DOHH2 (cell line): ENCODE data around the gene MAP2K5.

Source experiments
- H3F3A ChIP-seq: fragments of 200-600 bp; sonication (generic), shearing (Covaris generic); 2 replicates; pipeline ENCODE4 v1.6.0; 2016; ENCODE audit warnings: antibody characterized with exemption, mild to moderate bottlenecking; ENCODE audit not compliant: control insufficient read depth, insufficient read depth
- H3K27ac ChIP-seq: fragments of 200-600 bp; sonication (generic); 2 replicates; pipeline ENCODE4 v1.5.1; 2014; ENCODE audit warnings: low read depth, mild to moderate bottlenecking, low read length, moderate library complexity
- H3K27me3 ChIP-seq: fragments of 200-600 bp; sonication (generic); 2 replicates; pipeline ENCODE4 v1.6.1; 2014; ENCODE audit warnings: mild to moderate bottlenecking, low read length, mixed read lengths; ENCODE audit not compliant: control insufficient read depth
- H3K36me3 ChIP-seq: fragments of 200-600 bp; sonication (generic); 2 replicates; pipeline ENCODE4 v1.6.1; 2014; ENCODE audit warnings: mild to moderate bottlenecking, low read length, moderate library complexity, mixed read lengths; ENCODE audit not compliant: control insufficient read depth
- H3K4me1 ChIP-seq: fragments of 200-600 bp; sonication (generic); 2 replicates; pipeline ENCODE4 v1.6.1; 2014; ENCODE audit warnings: mild to moderate bottlenecking, low read length, mixed read lengths; ENCODE audit not compliant: control insufficient read depth
- H3K4me2 ChIP-seq: fragments of 200-600 bp; sonication (generic); 2 replicates; pipeline ENCODE4 v1.6.0; 2014; ENCODE audit warnings: mild to moderate bottlenecking, low read length, moderate library complexity
- H3K4me3 ChIP-seq: fragments of 200-600 bp; sonication (generic); 2 replicates; pipeline ENCODE4 v1.5.1; 2014; ENCODE audit warnings: mild to moderate bottlenecking, low read length, mixed read lengths
- H3K79me2 ChIP-seq: fragments of 200-600 bp; sonication (generic); 2 replicates; pipeline ENCODE4 v1.6.1; 2014; ENCODE audit warnings: mild to moderate bottlenecking, low read length, mixed read lengths; ENCODE audit not compliant: control insufficient read depth
- H3K9me2 ChIP-seq: fragments of 200-600 bp; sonication (generic); replicated peaks from 2 replicates; pipeline ENCODE4 v1.6.1; 2014; ENCODE audit warnings: mild to moderate bottlenecking, low read length, mixed read lengths; ENCODE audit not compliant: control insufficient read depth
- H3K9me3 ChIP-seq: fragments of 200-600 bp; sonication (generic); 2 replicates; pipeline ENCODE4 v1.6.1; 2014; ENCODE audit warnings: antibody characterized with exemption, low read length, mixed read lengths; ENCODE audit not compliant: control insufficient read depth, insufficient read depth
- H4K20me1 ChIP-seq: fragments of 200-600 bp; sonication (generic); 2 replicates; pipeline ENCODE4 v1.6.0; 2014; ENCODE audit warnings: low read depth, mild to moderate bottlenecking, antibody characterized with exemption, low read length, moderate library complexity; ENCODE audit not compliant: control insufficient read depth, insufficient read depth
- EZH2phosphoT487 ChIP-seq: fragments of 200-600 bp; sonication (generic); IDR thresholded peaks from 2 replicates; pipeline ENCODE4 v1.6.1; 2017; ENCODE audit warnings: borderline replicate concordance, mild to moderate bottlenecking, antibody characterized with exemption, low read length, moderate library complexity, mixed read lengths
- TF ChIP-seq, protein P1 (sequence below): fragments of 200-600 bp; sonication (generic); IDR thresholded peaks from one replicate; pipeline ENCODE4 v1.5.1; 2014; ENCODE audit warnings: antibody characterized with exemption, mild to moderate bottlenecking, low read depth, low read length; ENCODE audit not compliant: poor library complexity, severe bottlenecking

The MAP2K5 gene

DNA sequence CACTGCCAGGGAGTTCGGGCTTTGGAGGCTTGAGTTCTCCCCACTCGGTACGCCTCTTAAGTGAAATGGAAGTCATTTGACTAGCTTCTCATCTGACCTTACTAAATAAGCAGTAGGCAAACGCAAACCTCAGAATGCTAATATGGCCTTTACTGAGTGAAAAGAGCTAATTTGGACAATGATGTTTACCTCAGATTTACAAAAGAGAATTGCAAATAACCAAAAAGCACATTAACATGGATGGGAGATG lies 298.9 kb downstream of the MAP2K5 start:
- H3K36me3 ChIP-seq = peaks cover 2% of the 10 kb centered on the region; the same call in 1 of the 2 replicates
- peak overlapping the region; percentile 92 for H3K4me2 ChIP-seq
- TF ChIP-seq, protein P1, sequence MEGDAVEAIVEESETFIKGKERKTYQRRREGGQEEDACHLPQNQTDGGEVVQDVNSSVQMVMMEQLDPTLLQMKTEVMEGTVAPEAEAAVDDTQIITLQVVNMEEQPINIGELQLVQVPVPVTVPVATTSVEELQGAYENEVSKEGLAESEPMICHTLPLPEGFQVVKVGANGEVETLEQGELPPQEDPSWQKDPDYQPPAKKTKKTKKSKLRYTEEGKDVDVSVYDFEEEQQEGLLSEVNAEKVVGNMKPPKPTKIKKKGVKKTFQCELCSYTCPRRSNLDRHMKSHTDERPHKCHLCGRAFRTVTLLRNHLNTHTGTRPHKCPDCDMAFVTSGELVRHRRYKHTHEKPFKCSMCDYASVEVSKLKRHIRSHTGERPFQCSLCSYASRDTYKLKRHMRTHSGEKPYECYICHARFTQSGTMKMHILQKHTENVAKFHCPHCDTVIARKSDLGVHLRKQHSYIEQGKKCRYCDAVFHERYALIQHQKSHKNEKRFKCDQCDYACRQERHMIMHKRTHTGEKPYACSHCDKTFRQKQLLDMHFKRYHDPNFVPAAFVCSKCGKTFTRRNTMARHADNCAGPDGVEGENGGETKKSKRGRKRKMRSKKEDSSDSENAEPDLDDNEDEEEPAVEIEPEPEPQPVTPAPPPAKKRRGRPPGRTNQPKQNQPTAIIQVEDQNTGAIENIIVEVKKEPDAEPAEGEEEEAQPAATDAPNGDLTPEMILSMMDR = no peak
- TF ChIP-seq EZH2phosphoT487 = no peak
- peak overlapping the region; percentile 95 for H3K4me3 ChIP-seq
- H4K20me1 ChIP-seq = no peaks in the 10 kb centered on the region
- no peaks in the 10 kb centered on the region for H3K9me2 ChIP-seq
- no peaks in the 10 kb centered on the region for H3K9me3 ChIP-seq
- H3K79me2 ChIP-seq = no peaks in the 10 kb centered on the region
- no peaks in the 10 kb centered on the region for H3K27me3 ChIP-seq
- H3K4me1 ChIP-seq = peaks cover 34% of the 10 kb centered on the region
- H3F3A ChIP-seq = peaks cover 11% of the 10 kb centered on the region; the same call in 1 of the 2 replicates
- H3K27ac ChIP-seq = no peak overlapping the region

- Histone ChIP-seq H3K27ac (no peak overlapping the region), H3K9me2 (no peaks in the 10 kb centered on the region), H3K4me3 (no peak overlapping the region), H3K9me3 (no peaks in the 10 kb centered on the region), H3K27me3 (no peaks in the 10 kb centered on the region), H3K36me3 (peaks cover 2% of the 10 kb centered on the region; the same call in 1 of the 2 replicates), H3K4me2 (no peak overlapping the region), H3F3A (0 out of 2 replicates have a peak, but pooled peaks cover under 1% of the 10 kb centered on the region), H3K4me1 (peaks cover 27% of the 10 kb centered on the region), H3K79me2 (no peaks in the 10 kb centered on the region), H4K20me1 (no peaks in the 10 kb centered on the region)
- TF ChIP-seq EZH2phosphoT487 = no peak
- TF ChIP-seq, protein P1 = no peak
Observed at GRCh38 chr15:67843092-67843501, 300.6 kb downstream of the MAP2K5 start.

- Histone ChIP-seq H3K27ac (no peak overlapping the region), H3K9me2 (no peaks in the 10 kb centered on the region), H4K20me1 (no peaks in the 10 kb centered on the region), H3K27me3 (no peaks in the 10 kb centered on the region), H3K4me1 (peaks cover 29% of the 10 kb centered on the region), H3K9me3 (no peaks in the 10 kb centered on the region), H3K36me3 (peaks cover 2% of the 10 kb centered on the region; the same call in 1 of the 2 replicates), H3K4me2 (no peak overlapping the region), H3K4me3 (no peak overlapping the region), H3K79me2 (no peaks in the 10 kb centered on the region), H3F3A (no peaks in the 10 kb centered on the region)
- no peak for TF ChIP-seq EZH2phosphoT487
- TF ChIP-seq, protein P1 = no peak
Observed at GRCh38 chr15:67843571-67844387, 301.3 kb downstream of the MAP2K5 start.
